Astrocyte (in vitro differentiated cells and primary cell): ENCODE data around the gene CDH11. TPM values are rescaled to one million over a fixed set of nuclear protein-coding genes. Genes with fewer than 3 reads are reported as not detected.

Experiments
- DNase-seq: peaks from one replicate; pipeline ENCODE4 v3.0.0-alpha.2; 2010; ENCODE audit warnings: low read depth
- FAIRE-seq: peaks from 2 replicates; lab custom pipeline; 2011; peaks lifted over from hg19 to GRCh38; lab: Jason Lieb, UNC
- H2AFZ ChIP-seq: 2 replicates; pipeline ENCODE4 v1.6.0; 2012; ENCODE audit warnings: low read depth, low read length, inconsistent platforms
- H3K27ac ChIP-seq: 2 replicates; pipeline ENCODE4 v1.5.1; 2011; ENCODE audit warnings: low read depth, low read length, inconsistent platforms
- H3K27me3 ChIP-seq: 2 replicates; pipeline ENCODE4 v1.6.0; 2011; ENCODE audit warnings: low read length, inconsistent platforms; ENCODE audit not compliant: insufficient read depth
- H3K36me3 ChIP-seq: 2 replicates; pipeline ENCODE4 v1.5.1; 2011; ENCODE audit warnings: low read length, inconsistent platforms; ENCODE audit not compliant: insufficient read depth
- H3K4me1 ChIP-seq: 2 replicates; pipeline ENCODE4 v1.5.1; 2011; ENCODE audit warnings: low read length, inconsistent platforms; ENCODE audit not compliant: insufficient read depth
- H3K4me2 ChIP-seq: 2 replicates; pipeline ENCODE4 v1.6.0; 2012; ENCODE audit warnings: low read length, inconsistent platforms
- H3K4me3 ChIP-seq: 2 replicates; pipeline ENCODE4 v1.5.1; 2011; ENCODE audit warnings: low read depth, mild to moderate bottlenecking, low read length, inconsistent platforms; ENCODE audit not compliant: insufficient read depth
- H3K79me2 ChIP-seq: 2 replicates; pipeline ENCODE4 v1.6.0; 2012; ENCODE audit warnings: mild to moderate bottlenecking, low read length, inconsistent platforms; ENCODE audit not compliant: insufficient read depth
- H3K9ac ChIP-seq: 2 replicates; pipeline ENCODE4 v1.6.0; 2012; ENCODE audit warnings: mild to moderate bottlenecking, low read length, inconsistent platforms
- H3K9me3 ChIP-seq: 2 replicates; pipeline ENCODE4 v1.5.1; 2012; ENCODE audit warnings: low read depth, mild to moderate bottlenecking, low read length, inconsistent platforms; ENCODE audit not compliant: insufficient read depth
- H4K20me1 ChIP-seq: 2 replicates; pipeline ENCODE4 v1.6.0; 2012; ENCODE audit warnings: low read length, inconsistent platforms; ENCODE audit not compliant: insufficient read depth
- H3K27ac Mint-ChIP-seq: one replicate; pipeline ENCODE4 v1.8.0; 2021; ENCODE audit warnings: mild to moderate bottlenecking, mixed read lengths; ENCODE audit not compliant: unreplicated experiment
- H3K27me3 Mint-ChIP-seq: one replicate; pipeline ENCODE4 v1.8.0; 2021; ENCODE audit warnings: low read depth, mixed read lengths; ENCODE audit not compliant: unreplicated experiment
- H3K36me3 Mint-ChIP-seq: one replicate; pipeline ENCODE4 v1.8.0; 2021; ENCODE audit warnings: low read depth, mixed read lengths; ENCODE audit not compliant: unreplicated experiment
- H3K4me1 Mint-ChIP-seq: one replicate; pipeline ENCODE4 v1.8.0; 2021; ENCODE audit warnings: low read depth, mixed read lengths; ENCODE audit not compliant: unreplicated experiment
- H3K4me3 Mint-ChIP-seq: one replicate; pipeline ENCODE4 v1.8.0; 2021; ENCODE audit warnings: mild to moderate bottlenecking, moderate library complexity, mixed read lengths; ENCODE audit not compliant: unreplicated experiment
- H3K9me3 Mint-ChIP-seq: one replicate; pipeline ENCODE4 v1.8.0; 2021; ENCODE audit warnings: mild to moderate bottlenecking, mixed read lengths; ENCODE audit not compliant: unreplicated experiment
- EZH2 ChIP-seq: IDR thresholded peaks from 2 replicates; pipeline ENCODE4 v1.6.1; 2012; ENCODE audit warnings: mild to moderate bottlenecking, low read length, inconsistent platforms; ENCODE audit not compliant: insufficient read depth
- total RNA-seq: library from RNA; stranded (reverse); gene quantifications from 2 replicates; pipeline ENCODE4 v1.2.1, GENCODE V29; 2021
- TF ChIP-seq, protein P1 (sequence below): IDR thresholded peaks from 2 replicates; pipeline ENCODE4 v1.5.1; 2011; ENCODE audit warnings: low read depth, mild to moderate bottlenecking, inconsistent platforms, low read length, moderate library complexity; ENCODE audit not compliant: insufficient read depth

CDH11 gene
- total RNA-seq, 1 donor from 2014 or later, result 313 TPM

DNA sequence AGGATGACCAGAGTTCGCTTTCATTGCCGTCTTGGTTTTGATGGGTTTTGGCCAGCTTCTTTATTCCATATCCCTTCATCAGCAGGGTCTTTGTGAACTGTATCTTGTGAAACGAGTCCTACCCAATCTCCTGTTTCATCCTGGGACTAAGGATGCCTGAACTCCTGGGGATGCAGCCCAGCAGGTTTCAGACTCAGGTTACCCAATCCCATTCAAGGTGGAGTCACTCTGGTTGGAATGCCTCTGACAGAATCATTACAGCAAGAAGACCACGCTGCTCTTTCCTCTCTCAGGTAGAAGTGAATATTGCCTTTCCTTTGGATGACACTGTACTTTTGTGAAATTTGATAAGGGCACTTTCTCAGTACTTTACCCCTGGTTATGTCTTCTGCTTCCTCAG is 98.1 kb downstream of the CDH11 start:
- Histone ChIP-seq H3K9me3 (no peaks in the 10 kb centered on the region), H3K4me3 (no peak overlapping the region), H3K36me3 (peaks cover 8% of the 10 kb centered on the region), H2AFZ (no peak overlapping the region), H3K27ac (no peak overlapping the region), H3K4me1 (peaks cover 13% of the 10 kb centered on the region), H3K9ac (no peak overlapping the region), H3K27me3 (no peaks in the 10 kb centered on the region), H4K20me1 (peaks cover 94% of the 10 kb centered on the region), H3K4me2 (no peak overlapping the region), H3K79me2 (peaks cover 100% of the 10 kb centered on the region)
- no peak for DNase-seq
- H3K27me3 Mint-ChIP-seq, result no peaks in the 10 kb centered on the region
- FAIRE-seq, result no peak
- no peak for TF ChIP-seq EZH2
- TF ChIP-seq, protein P1, sequence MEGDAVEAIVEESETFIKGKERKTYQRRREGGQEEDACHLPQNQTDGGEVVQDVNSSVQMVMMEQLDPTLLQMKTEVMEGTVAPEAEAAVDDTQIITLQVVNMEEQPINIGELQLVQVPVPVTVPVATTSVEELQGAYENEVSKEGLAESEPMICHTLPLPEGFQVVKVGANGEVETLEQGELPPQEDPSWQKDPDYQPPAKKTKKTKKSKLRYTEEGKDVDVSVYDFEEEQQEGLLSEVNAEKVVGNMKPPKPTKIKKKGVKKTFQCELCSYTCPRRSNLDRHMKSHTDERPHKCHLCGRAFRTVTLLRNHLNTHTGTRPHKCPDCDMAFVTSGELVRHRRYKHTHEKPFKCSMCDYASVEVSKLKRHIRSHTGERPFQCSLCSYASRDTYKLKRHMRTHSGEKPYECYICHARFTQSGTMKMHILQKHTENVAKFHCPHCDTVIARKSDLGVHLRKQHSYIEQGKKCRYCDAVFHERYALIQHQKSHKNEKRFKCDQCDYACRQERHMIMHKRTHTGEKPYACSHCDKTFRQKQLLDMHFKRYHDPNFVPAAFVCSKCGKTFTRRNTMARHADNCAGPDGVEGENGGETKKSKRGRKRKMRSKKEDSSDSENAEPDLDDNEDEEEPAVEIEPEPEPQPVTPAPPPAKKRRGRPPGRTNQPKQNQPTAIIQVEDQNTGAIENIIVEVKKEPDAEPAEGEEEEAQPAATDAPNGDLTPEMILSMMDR, result no peak
- H3K9me3 Mint-ChIP-seq, result no peaks in the 10 kb centered on the region
- H3K4me3 Mint-ChIP-seq, result no peak overlapping the region
- peaks cover 24% of the 10 kb centered on the region for H3K4me1 Mint-ChIP-seq
- H3K27ac Mint-ChIP-seq, result no peak overlapping the region
- peaks cover 31% of the 10 kb centered on the region for H3K36me3 Mint-ChIP-seq

DNA sequence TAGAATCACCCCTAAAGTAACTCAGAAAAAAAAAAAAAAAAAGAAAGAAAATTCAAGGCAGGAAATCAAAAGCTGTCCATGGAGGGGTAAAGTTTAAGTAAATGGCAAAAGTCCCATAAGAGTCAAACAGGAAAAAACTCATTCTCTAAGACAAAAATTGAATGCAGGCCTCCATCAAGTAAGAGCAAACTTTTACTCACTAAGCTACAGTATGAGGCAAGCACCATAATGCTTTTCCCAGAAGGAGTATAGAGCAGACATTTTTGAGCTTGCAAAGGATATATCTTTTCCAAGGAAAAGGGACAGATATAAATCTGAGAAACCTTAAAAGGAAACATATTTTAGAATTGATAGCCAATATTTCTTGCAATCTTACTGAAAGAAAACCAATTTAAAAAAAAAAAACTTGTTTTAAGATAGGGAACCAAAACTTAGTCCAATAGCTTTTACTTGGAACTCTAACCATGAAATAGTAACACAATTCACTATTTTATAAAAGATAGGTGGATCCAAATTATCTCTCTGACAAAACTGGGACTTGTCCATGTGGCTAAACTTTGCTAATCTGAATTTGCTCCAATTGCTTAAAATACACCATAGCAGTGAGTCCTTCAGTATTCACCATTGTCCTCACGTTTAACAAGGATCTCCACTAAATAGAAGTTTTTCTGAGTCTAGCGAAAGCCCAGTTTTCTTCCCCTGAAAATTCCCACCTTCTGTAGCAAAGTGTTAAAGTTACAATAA is 99.8 kb downstream of the CDH11 start:
- H3K4me1 Mint-ChIP-seq, result peaks cover 19% of the 10 kb centered on the region
- H3K36me3 Mint-ChIP-seq, result peaks cover 26% of the 10 kb centered on the region
- no peak overlapping the region for H3K4me3 Mint-ChIP-seq
- H3K27ac Mint-ChIP-seq, result peak overlapping the region; percentile 58
- H3K79me2 ChIP-seq, result peaks cover 100% of the 10 kb centered on the region
- no peak overlapping the region for H3K4me2 ChIP-seq
- no peak overlapping the region for H3K4me3 ChIP-seq
- TF ChIP-seq, protein P1, result no peak
- TF ChIP-seq EZH2, result no peak
- H3K9ac ChIP-seq, result no peak overlapping the region
- DNase-seq (no peak), FAIRE-seq (no peak)
- H3K27me3 Mint-ChIP-seq, result no peaks in the 10 kb centered on the region
- H3K9me3 ChIP-seq, result no peaks in the 10 kb centered on the region
- H3K36me3 ChIP-seq, result peaks cover 7% of the 10 kb centered on the region
- peaks cover 92% of the 10 kb centered on the region for H4K20me1 ChIP-seq
- no peak overlapping the region for H2AFZ ChIP-seq
- no peak overlapping the region for H3K27ac ChIP-seq
- H3K9me3 Mint-ChIP-seq, result no peaks in the 10 kb centered on the region
- peaks cover 13% of the 10 kb centered on the region for H3K4me1 ChIP-seq
- no peaks in the 10 kb centered on the region for H3K27me3 ChIP-seq

DNA sequence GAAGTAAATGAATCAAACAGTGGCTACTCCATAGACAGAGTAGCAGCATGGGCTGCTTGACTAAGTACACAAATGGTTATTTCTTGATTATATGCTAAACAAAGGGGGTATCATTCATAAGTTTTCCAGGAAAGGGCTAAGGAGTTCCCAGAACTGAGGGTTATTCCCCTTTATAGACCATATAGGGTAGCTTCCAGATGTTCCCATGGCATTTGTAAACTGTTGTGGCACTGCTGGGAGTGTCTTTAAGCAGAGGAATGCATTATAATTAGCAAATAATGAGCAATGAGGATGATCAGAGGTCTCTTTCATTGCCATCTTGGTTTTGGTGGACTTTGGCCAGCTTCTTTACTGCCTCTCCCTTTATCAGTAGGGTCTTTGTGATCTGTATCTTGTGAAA is 105.1 kb downstream of the CDH11 start:
- H3K27me3 ChIP-seq, result no peaks in the 10 kb centered on the region
- TF ChIP-seq EZH2, result no peak
- TF ChIP-seq, protein P1, result no peak
- no peak overlapping the region for H2AFZ ChIP-seq
- H3K9me3 ChIP-seq, result no peaks in the 10 kb centered on the region
- no peaks in the 10 kb centered on the region for H3K27me3 Mint-ChIP-seq
- peaks cover 22% of the 10 kb centered on the region for H3K4me1 ChIP-seq
- H3K27ac Mint-ChIP-seq, result no peak overlapping the region
- H3K9ac ChIP-seq, result no peak overlapping the region
- H3K4me2 ChIP-seq, result no peak overlapping the region
- H3K36me3 ChIP-seq, result peaks cover 11% of the 10 kb centered on the region
- H3K79me2 ChIP-seq, result peaks cover 87% of the 10 kb centered on the region
- no peak for DNase-seq
- H3K4me3 ChIP-seq, result no peak overlapping the region
- peaks cover 79% of the 10 kb centered on the region for H4K20me1 ChIP-seq
- no peak for FAIRE-seq
- H3K4me1 Mint-ChIP-seq, result peaks cover 7% of the 10 kb centered on the region
- H3K36me3 Mint-ChIP-seq, result peaks cover 23% of the 10 kb centered on the region
- no peak overlapping the region for H3K27ac ChIP-seq
- no peak overlapping the region for H3K4me3 Mint-ChIP-seq
- no peaks in the 10 kb centered on the region for H3K9me3 Mint-ChIP-seq
